Measurements from ENCODE around the gene ATP8A1. TPM values are rescaled to one million over a fixed set of nuclear protein-coding genes. Genes with fewer than 3 reads are reported as not detected.

ATP8A1 gene
- total RNA-seq, 1 donor from 2014 or later, result 278 TPM

DNA sequence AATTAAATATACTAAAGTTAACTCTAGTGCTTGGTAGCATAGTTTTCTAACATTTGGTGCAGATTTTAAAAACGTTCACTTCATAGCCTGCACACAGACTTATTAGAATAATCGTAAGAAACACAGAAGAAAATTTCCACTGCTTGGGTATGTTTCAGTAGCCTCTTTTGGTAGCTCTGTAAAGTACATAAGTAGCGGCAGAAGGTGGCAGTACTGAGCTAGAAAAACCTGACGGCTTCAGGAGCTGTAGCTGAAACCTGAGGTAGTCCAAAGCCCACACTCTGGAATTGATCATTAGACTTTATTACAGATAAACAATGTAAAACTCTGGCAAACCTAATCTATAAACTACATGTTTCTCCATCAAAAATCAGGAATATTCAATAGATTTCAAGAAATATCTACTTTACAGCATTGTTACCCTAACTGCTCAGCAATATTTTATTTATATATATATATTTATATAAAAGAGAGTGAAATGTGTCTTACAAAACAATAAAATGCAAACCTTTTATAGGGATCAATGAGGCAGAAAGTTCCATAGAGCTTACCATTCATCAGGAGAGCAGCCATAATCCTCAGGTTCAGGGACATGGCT, 88.2 kb downstream of the ATP8A1 start:
- Mint-ChIP-seq H3K4me3 (ENCODE audit: unreplicated experiment) (no peak overlapping the region), H3K4me1 (ENCODE audit: low read depth, unreplicated experiment) (peaks cover 16% of the 10 kb centered on the region), H3K27ac (ENCODE audit: unreplicated experiment) (no peak overlapping the region), H3K27me3 (ENCODE audit: unreplicated experiment) (no peaks in the 10 kb centered on the region), H3K9me3 (ENCODE audit: unreplicated experiment) (peaks cover 7% of the 10 kb centered on the region), H3K36me3 (ENCODE audit: unreplicated experiment) (peaks cover 14% of the 10 kb centered on the region)
- TF ChIP-seq, protein P1, sequence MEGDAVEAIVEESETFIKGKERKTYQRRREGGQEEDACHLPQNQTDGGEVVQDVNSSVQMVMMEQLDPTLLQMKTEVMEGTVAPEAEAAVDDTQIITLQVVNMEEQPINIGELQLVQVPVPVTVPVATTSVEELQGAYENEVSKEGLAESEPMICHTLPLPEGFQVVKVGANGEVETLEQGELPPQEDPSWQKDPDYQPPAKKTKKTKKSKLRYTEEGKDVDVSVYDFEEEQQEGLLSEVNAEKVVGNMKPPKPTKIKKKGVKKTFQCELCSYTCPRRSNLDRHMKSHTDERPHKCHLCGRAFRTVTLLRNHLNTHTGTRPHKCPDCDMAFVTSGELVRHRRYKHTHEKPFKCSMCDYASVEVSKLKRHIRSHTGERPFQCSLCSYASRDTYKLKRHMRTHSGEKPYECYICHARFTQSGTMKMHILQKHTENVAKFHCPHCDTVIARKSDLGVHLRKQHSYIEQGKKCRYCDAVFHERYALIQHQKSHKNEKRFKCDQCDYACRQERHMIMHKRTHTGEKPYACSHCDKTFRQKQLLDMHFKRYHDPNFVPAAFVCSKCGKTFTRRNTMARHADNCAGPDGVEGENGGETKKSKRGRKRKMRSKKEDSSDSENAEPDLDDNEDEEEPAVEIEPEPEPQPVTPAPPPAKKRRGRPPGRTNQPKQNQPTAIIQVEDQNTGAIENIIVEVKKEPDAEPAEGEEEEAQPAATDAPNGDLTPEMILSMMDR (IDR thresholded peaks at IDR 0.05; ENCODE audit: partially characterized antibody, unreplicated experiment), result peak; percentile 78
- peak; percentile 64 for DNase-seq

DNA sequence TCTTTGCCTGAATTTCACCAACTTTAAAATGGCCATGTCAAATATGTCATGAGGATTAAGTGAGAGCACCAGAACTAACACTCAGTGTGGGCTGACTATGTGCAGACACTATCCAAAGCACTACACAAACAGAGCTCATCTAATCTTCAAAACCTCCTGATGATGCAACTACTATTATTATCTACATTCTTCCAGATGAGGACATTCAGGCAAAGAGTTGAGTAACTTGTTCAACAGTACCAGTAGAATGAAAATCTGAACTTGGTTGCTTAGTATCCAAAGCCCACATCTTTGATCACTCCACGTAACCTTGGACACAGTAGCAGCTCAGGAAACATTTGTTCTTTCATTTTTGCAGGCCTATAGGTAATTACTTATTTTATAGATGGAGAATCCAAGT, 90.1 kb downstream of the ATP8A1 start:
- Mint-ChIP-seq H3K4me1 (ENCODE audit: low read depth, unreplicated experiment) (peaks cover 2% of the 10 kb centered on the region), H3K27me3 (ENCODE audit: unreplicated experiment) (no peaks in the 10 kb centered on the region), H3K27ac (ENCODE audit: unreplicated experiment) (no peak overlapping the region), H3K4me3 (ENCODE audit: unreplicated experiment) (no peak overlapping the region), H3K36me3 (ENCODE audit: unreplicated experiment) (peaks cover 31% of the 10 kb centered on the region), H3K9me3 (ENCODE audit: unreplicated experiment) (peaks cover 5% of the 10 kb centered on the region)
- TF ChIP-seq, protein P1 (IDR thresholded peaks at IDR 0.05; ENCODE audit: partially characterized antibody, unreplicated experiment), result no peak
- DNase-seq, result no peak

DNA sequence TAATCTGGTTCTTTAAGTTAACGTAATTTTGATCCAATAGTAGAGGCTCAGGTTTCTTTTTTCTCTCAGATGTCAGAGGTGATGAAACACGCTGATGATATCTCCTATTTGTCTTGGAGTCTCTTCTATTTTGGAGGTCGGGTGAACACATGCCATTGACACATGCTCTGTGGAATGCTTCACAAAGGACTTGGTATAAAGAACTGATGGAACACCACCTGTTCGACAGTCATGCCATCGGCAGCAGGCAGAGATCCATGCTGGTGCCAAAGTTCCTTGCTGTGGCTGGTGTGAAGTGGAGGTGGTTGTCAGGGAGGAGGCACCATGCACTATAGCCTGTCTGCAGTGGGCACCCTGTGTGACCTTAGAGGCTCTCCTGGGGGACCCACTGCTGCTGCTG, 94.9 kb downstream of the ATP8A1 start:
- Mint-ChIP-seq H3K9me3 (ENCODE audit: unreplicated experiment) (peaks cover 5% of the 10 kb centered on the region), H3K4me3 (ENCODE audit: unreplicated experiment) (no peak overlapping the region), H3K27ac (ENCODE audit: unreplicated experiment) (no peak overlapping the region), H3K36me3 (ENCODE audit: unreplicated experiment) (peaks cover 29% of the 10 kb centered on the region), H3K27me3 (ENCODE audit: unreplicated experiment) (peaks cover 1% of the 10 kb centered on the region), H3K4me1 (ENCODE audit: low read depth, unreplicated experiment) (no peaks in the 10 kb centered on the region)
- TF ChIP-seq, protein P1 (IDR thresholded peaks at IDR 0.05; ENCODE audit: partially characterized antibody, unreplicated experiment), result no peak
- no peak for DNase-seq

DNA sequence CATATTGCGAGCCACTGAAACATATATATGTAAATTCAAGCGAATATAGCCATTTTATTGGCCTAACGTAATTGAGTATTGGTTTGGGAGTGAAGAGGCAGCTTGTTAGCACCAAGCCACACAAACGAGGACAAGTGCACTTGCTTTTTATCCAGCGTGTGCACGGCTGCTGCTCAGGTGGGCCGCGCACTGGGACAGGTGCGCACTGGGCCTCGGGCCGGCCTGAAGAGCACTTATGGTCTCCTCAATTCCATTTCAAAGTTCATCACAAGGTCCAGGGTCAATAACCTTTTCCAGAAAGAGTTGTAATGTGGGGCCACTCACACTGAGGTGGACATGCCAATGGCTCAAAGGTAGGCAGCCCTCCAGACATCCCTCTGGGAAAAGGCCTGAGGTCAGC, 95.9 kb downstream of the ATP8A1 start:
- no peak overlapping the region for H3K4me3 Mint-ChIP-seq (ENCODE audit: unreplicated experiment)
- H3K4me1 Mint-ChIP-seq (ENCODE audit: low read depth, unreplicated experiment), result no peaks in the 10 kb centered on the region
- H3K27ac Mint-ChIP-seq (ENCODE audit: unreplicated experiment), result no peak overlapping the region
- no peak for DNase-seq
- TF ChIP-seq, protein P1 (IDR thresholded peaks at IDR 0.05; ENCODE audit: partially characterized antibody, unreplicated experiment), result no peak
- peaks cover 5% of the 10 kb centered on the region for H3K9me3 Mint-ChIP-seq (ENCODE audit: unreplicated experiment)
- H3K36me3 Mint-ChIP-seq (ENCODE audit: unreplicated experiment), result peaks cover 29% of the 10 kb centered on the region
- peaks cover 1% of the 10 kb centered on the region for H3K27me3 Mint-ChIP-seq (ENCODE audit: unreplicated experiment)

DNA sequence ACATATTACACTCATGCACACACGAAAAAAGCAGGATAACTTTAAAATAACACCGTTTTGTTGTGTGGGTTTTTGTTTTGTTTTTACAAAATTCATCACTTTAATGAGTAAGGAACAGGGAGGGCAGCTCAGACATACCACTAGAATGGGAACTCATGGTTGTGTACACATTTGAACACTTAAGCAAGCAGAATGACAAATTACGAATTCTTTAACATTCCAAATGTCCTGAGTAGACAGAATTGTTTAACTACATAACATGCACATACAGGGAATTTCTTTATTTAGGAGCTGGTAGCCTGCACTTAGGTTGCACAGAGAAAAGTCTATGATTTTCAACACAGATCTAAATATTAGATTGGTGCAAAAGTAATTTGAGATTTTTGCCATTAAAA, 96.4 kb downstream of the ATP8A1 start:
- H3K36me3 Mint-ChIP-seq (ENCODE audit: unreplicated experiment), result peaks cover 29% of the 10 kb centered on the region
- TF ChIP-seq, protein P1 (IDR thresholded peaks at IDR 0.05; ENCODE audit: partially characterized antibody, unreplicated experiment), result no peak
- H3K27me3 Mint-ChIP-seq (ENCODE audit: unreplicated experiment), result peaks cover 1% of the 10 kb centered on the region
- no peaks in the 10 kb centered on the region for H3K4me1 Mint-ChIP-seq (ENCODE audit: low read depth, unreplicated experiment)
- H3K27ac Mint-ChIP-seq (ENCODE audit: unreplicated experiment), result no peak overlapping the region
- H3K4me3 Mint-ChIP-seq (ENCODE audit: unreplicated experiment), result no peak overlapping the region
- H3K9me3 Mint-ChIP-seq (ENCODE audit: unreplicated experiment), result peaks cover 5% of the 10 kb centered on the region
- DNase-seq, result no peak
